Activated CD8-positive, alpha-beta T cell treated with anti-CD3 and anti-CD28 coated beads, Interleukin-2, amount 10 ng/mL, durations not matched to agents 7 days and 5 days (primary cell): Measurements from ENCODE around the gene CFAP97. TPM values are rescaled to one million over a fixed set of nuclear protein-coding genes. Genes with fewer than 3 reads are reported as not detected.

ENCODE experiments used
- ATAC-seq: fragments of 150-1000 bp; cut with Tn5 transposase; one replicate; pipeline ENCODE4 v1.10.0; 2021; ENCODE audit warnings: moderate library complexity
- CTCF ChIA-PET: fragments of 350-600 bp; sonication (Branson Sonifier 250); formaldehyde crosslinking; loops from one replicate; lab custom pipeline; 2021; ENCODE audit warnings: antibody characterized with exemption; lab: Charles Lee
- POLR2A ChIA-PET: fragments of 350-600 bp; sonication (Branson Sonifier 250); formaldehyde crosslinking; loops from one replicate; lab custom pipeline; 2021; ENCODE audit warnings: antibody characterized with exemption; lab: Charles Lee
- DNase-seq: peaks from one replicate; pipeline ENCODE4 v3.0.0-alpha.2; 2020
- H3K27ac Mint-ChIP-seq: one replicate; pipeline ENCODE4 v1.8.0; 2021; ENCODE audit warnings: mild to moderate bottlenecking, mixed read lengths
- H3K27me3 Mint-ChIP-seq: one replicate; pipeline ENCODE4 v1.8.0; 2021; ENCODE audit warnings: low read depth, mixed read lengths
- H3K36me3 Mint-ChIP-seq: one replicate; pipeline ENCODE4 v1.8.0; 2021; ENCODE audit warnings: low read depth, mixed read lengths
- H3K4me1 Mint-ChIP-seq: one replicate; pipeline ENCODE4 v1.8.0; 2021; ENCODE audit warnings: low read depth, mixed read lengths
- H3K4me3 Mint-ChIP-seq: one replicate; pipeline ENCODE4 v1.8.0; 2021; ENCODE audit warnings: mild to moderate bottlenecking, mixed read lengths
- H3K9me3 Mint-ChIP-seq: one replicate; pipeline ENCODE4 v1.8.0; 2022; ENCODE audit warnings: mixed read lengths; ENCODE audit not compliant: insufficient read depth
- total RNA-seq, 2 experiments: library from RNA; stranded (reverse); gene quantifications; one replicate each; pipeline ENCODE4 v1.2.3, GENCODE V29; 2021

CFAP97 gene
- total RNA-seq, 2 experiments from 2014 or later: 29.1 to 30.0 TPM

GRCh38 chr4:185113340-185113739 lies 90.5 kb downstream of the CFAP97 start:
- peaks cover 19% of the 10 kb centered on the region for H3K27me3 Mint-ChIP-seq
- no peaks in the 10 kb centered on the region for H3K9me3 Mint-ChIP-seq
- DNase-seq (no peak), ATAC-seq (no peak)
- ChIA-PET POLR2A (no interaction called here), CTCF (no interaction called here)
- H3K27ac Mint-ChIP-seq: no peak overlapping the region
- H3K36me3 Mint-ChIP-seq: no peaks in the 10 kb centered on the region
- no peak overlapping the region for H3K4me3 Mint-ChIP-seq
- no peaks in the 10 kb centered on the region for H3K4me1 Mint-ChIP-seq

DNA sequence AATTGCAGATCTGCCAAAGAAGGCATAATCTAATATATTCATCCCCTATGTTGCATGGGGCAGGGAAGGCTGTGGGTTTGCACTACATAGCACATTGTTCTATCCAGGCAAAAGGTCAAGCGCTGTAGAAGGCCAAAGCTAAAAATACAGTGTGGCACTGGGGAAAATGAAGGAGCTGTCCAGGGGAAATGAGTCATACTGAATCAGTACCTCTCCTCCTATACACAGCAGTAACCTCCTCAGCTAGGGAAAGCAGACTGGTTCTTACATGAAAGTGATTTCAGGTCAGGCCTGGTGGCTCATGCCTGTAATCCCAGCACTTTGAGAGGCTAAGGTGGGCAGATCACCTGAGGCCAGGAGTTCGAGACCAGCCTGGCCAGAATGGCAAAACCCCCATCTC lies 91.7 kb downstream of the CFAP97 start:
- Mint-ChIP-seq H3K4me1 (no peaks in the 10 kb centered on the region), H3K9me3 (no peaks in the 10 kb centered on the region), H3K36me3 (no peaks in the 10 kb centered on the region), H3K4me3 (no peak overlapping the region), H3K27ac (no peak overlapping the region), H3K27me3 (peaks cover 22% of the 10 kb centered on the region)
- POLR2A ChIA-PET: no interaction called here
- ATAC-seq (no peak), DNase-seq (no peak)
- CTCF ChIA-PET: no interaction called here

DNA sequence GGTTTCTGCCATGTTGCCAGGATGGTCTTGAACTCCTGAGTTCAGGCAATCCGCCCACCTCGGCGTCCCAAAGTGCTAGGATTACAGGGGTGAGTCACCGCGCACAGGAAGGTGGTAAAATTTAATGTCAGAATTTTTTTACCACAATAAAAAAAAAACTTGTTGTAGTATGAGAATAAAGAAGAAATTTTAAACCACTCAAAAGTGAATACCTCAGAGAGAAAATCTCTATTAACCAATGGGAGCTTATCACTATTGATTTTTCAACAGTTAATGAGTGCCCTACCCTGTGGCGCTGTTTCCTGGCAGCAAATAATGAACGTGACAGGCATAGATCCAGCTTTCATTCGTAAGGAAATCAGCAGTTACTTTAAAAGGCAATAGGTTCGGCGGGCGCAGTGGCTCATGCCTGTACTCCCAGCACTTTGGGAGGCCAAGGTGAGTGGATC lies 93.4 kb downstream of the CFAP97 start:
- Mint-ChIP-seq H3K9me3 (no peaks in the 10 kb centered on the region), H3K36me3 (no peaks in the 10 kb centered on the region), H3K27ac (no peak overlapping the region), H3K4me1 (no peaks in the 10 kb centered on the region), H3K27me3 (peaks cover 26% of the 10 kb centered on the region), H3K4me3 (no peak overlapping the region)
- CTCF ChIA-PET: no interaction called here
- DNase-seq: no peak
- POLR2A ChIA-PET: no interaction called here
- ATAC-seq: no peak

DNA sequence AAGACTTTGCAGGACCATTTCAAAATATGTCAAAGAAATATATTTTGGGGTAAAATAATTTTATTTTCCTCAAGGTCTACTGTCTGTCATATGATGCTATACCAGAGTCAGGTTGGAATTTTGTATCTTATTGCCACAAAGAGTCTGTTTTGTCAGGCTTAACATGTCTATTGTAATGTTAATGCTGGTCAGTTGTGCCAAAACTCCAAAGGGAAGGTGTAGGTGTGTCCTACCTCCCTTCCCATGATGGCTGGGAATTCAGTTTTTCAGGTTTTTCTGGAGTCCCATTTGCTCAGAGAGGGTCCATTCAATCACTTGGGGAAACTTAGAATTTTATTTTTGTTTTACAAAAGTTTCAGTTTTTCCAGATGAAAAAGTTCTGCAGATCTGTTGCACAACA lies 94.1 kb downstream of the CFAP97 start:
- POLR2A ChIA-PET: interaction anchor here (0.6 kb wide), 1 partner anchor 696 kb away, joined by 3 read pairs; no protein-coding TSS in a partner anchor
- H3K4me3 Mint-ChIP-seq: no peak overlapping the region
- DNase-seq (no peak), ATAC-seq (no peak)
- no peaks in the 10 kb centered on the region for H3K4me1 Mint-ChIP-seq
- H3K36me3 Mint-ChIP-seq: no peaks in the 10 kb centered on the region
- H3K27ac Mint-ChIP-seq: no peak overlapping the region
- H3K9me3 Mint-ChIP-seq: no peaks in the 10 kb centered on the region
- H3K27me3 Mint-ChIP-seq: peaks cover 29% of the 10 kb centered on the region
- CTCF ChIA-PET: no interaction called here

Other genes with a start within 250 kb of the CFAP97 start
- gene HELT, start 185.5 kb downstream of the CFAP97 start, total RNA-seq: not detected
- gene SLC25A4, start 60.7 kb downstream of the CFAP97 start, total RNA-seq: 1 to 10 TPM; 3.3 to 4.8 TPM
- 10 to 100 TPM; 16.6 to 16.7 TPM for gene SNX25, start 5.6 kb upstream of the CFAP97 start, total RNA-seq
- gene LRP2BP, start 191.9 kb upstream of the CFAP97 start, total RNA-seq: 1 to 10 TPM in 1 of 2 experiments, under 1 TPM in 1; 0.97 to 1.3 TPM
- gene ANKRD37, start 192.8 kb upstream of the CFAP97 start, total RNA-seq: 10 to 100 TPM; 15.6 to 18.3 TPM
- gene UFSP2, start 222.0 kb upstream of the CFAP97 start, total RNA-seq: 10 to 100 TPM; 16.6 to 20.3 TPM